ENCODE measurements around the gene OPRL1. TPM values are rescaled to one million over a fixed set of nuclear protein-coding genes. Genes with fewer than 3 reads are reported as not detected.

OPRL1 gene
- polyA plus RNA-seq (2013) = 1.1 and 1.4 TPM in 2 replicates

DNA sequence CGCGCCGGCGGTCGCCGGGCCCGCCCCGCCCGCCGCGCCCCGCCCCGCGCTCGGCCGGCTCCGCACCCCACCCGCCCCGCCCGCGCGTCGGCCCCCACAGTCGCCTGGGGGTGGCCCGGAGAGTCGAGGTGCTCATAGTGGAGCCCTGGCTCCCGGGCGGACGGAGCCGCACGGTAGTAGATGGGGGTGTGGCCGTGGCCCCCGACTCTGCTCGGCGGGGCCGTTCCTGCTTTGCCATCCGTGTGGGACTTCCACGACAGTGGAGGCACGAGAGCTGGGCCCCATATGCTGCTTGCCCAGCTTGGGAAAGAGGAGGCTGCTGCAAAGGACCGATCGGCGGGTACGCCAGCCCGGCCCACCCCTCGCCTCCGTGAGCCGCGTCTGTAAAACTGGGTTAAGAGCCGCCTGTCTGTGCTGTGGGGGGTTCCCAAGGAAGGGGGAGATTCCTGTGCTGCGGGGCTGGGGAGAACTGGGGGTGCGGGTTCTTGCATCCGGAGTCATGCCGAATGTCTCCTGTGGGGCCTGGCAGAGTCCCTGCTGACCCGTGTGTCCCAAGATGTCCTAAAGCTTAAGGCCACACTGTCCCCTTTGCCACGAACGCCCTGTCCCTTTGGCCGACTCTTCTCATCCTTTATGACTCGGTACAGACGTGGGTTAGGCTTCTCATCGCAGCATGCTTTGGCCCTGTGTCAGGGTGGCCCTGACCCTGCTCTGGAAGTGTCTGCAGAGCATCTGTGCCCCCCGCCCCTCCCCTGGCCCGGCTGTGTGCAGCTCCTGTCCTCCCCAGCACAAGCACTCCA lies at the start of gene OPRL1:
OPRL1 (plus strand) TSS at position 70 of the 800 bp plus-strand sequence. CDS start 12,639 bp downstream, outside the sequence.
- peaks cover 11% of the 10 kb centered on the region for H3K79me1 ChIP-seq (ENCODE audit: low read length)
- no peak for DNase-seq
- no CpG with 5 or more reads among the region's 62 CpGs for WGBS (ENCODE audit: extremely low coverage, insufficient coverage, insufficient read length)

DNA sequence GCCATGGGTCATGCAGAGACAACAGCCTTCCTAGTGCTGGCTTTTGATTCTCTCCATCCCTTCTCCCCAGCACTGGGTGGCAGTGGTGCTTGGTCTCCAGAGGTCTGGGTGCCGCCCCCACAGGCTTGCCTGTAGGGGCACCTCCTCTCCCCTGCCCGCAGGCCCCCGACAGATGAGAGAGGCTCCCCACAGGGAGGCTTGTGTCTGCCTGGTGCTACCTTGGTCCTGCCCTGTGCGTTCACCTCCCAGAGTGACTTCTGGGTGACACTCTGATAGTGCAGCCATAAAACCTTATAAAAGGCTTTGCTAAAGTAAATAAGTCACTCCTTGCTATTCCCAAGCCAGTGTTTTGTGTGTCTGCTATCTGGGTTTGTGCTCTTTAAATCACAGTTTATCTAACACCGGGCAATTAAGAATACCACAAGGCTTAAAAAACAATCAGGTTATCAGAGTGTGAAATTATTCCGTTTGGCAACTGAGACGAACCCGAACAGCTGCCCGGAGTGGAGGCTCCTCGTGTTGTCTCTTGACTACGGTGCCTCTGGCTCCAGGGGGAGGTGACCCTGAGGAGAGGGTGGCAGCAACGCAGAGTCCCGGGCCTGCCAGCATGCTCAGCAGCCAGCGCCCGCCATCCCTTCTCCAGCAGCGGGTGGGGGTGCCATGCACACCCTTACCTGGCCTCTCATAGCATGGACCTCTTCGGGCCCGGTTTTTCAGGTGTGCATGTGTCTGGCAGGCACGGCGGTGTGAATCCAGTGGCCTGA lies 49.3 kb upstream of the OPRL1 start:
- H3K36me3 ChIP-seq (ENCODE audit: control insufficient read depth in 1 of 2, insufficient read depth in 2 of 2, low read length in 2 of 2) = peaks cover 74 to 76% of the 10 kb centered on the region in 2 experiments
- peaks cover 1% of the 10 kb centered on the region for H3K79me2 ChIP-seq (ENCODE audit: control insufficient read depth, insufficient read depth, low read length, poor library complexity)

More for the DNA sequence above, at the start of gene OPRL1:
- H2BK120ac ChIP-seq (ENCODE audit: insufficient read depth, low read length, poor library complexity) = peak within 1 kb of the TSS; percentile 83
- no peaks in the 10 kb centered on the region for H3K9me3 ChIP-seq (ENCODE audit: insufficient read depth, low read depth, low read length)
- H3K4me3 ChIP-seq (ENCODE audit: low read depth, low read length) = peak within 1 kb of the TSS; percentile 71
- peak within 1 kb of the TSS; percentile 65 for H3K4ac ChIP-seq (ENCODE audit: low read depth, low read length)
- peak within 1 kb of the TSS; percentile 84 for H3K9ac ChIP-seq (ENCODE audit: low read length)
- peak within 1 kb of the TSS; percentile 47 for H2BK12ac ChIP-seq (ENCODE audit: low read length)
- H3K79me2 ChIP-seq (ENCODE audit: control insufficient read depth, insufficient read depth, low read length, poor library complexity) = peaks cover 10% of the 10 kb centered on the region
- peak within 1 kb of the TSS; percentile 72 for H3K4me2 ChIP-seq (ENCODE audit: low read length)
- peaks cover 0 to under 1% of the 10 kb centered on the region in 2 experiments for H3K36me3 ChIP-seq (ENCODE audit: control insufficient read depth in 1 of 2, insufficient read depth in 2 of 2, low read length in 2 of 2)
- peak within 1 kb of the TSS; percentile 94 for H4K91ac ChIP-seq (ENCODE audit: low read depth, low read length)
- no peak within 1 kb of the TSS for H3K23ac ChIP-seq (ENCODE audit: low read length)
- H2AFZ ChIP-seq (ENCODE audit: insufficient read depth, low read length, poor library complexity) = peak within 1 kb of the TSS; percentile 92
- H3K4me1 ChIP-seq (ENCODE audit: control insufficient read depth in 1 of 2, insufficient read depth in 2 of 2, low read length in 2 of 2) = peaks cover 14 to 25% of the 10 kb centered on the region in 2 experiments
- peak within 1 kb of the TSS; percentile 49 for H2BK5ac ChIP-seq (ENCODE audit: low read depth, low read length, poor library complexity)
- peak within 1 kb of the TSS; percentile 84 for H3K18ac ChIP-seq (ENCODE audit: low read length)
- H3K27ac ChIP-seq (ENCODE audit: low read depth, low read length) = no peak within 1 kb of the TSS
- peak within 1 kb of the TSS; percentile 75 for H2AK5ac ChIP-seq (ENCODE audit: low read length)
- peak within 1 kb of the TSS; percentile 96 for H4K12ac ChIP-seq (ENCODE audit: low read depth, low read length)
- H3K27me3 ChIP-seq (ENCODE audit: insufficient read depth, low read length) = peaks cover 23% of the 10 kb centered on the region
- peak within 1 kb of the TSS; percentile 97 for H4K8ac ChIP-seq (ENCODE audit: low read depth, low read length)
- peak within 1 kb of the TSS; percentile 91 for H3K14ac ChIP-seq (ENCODE audit: low read length)

DNA sequence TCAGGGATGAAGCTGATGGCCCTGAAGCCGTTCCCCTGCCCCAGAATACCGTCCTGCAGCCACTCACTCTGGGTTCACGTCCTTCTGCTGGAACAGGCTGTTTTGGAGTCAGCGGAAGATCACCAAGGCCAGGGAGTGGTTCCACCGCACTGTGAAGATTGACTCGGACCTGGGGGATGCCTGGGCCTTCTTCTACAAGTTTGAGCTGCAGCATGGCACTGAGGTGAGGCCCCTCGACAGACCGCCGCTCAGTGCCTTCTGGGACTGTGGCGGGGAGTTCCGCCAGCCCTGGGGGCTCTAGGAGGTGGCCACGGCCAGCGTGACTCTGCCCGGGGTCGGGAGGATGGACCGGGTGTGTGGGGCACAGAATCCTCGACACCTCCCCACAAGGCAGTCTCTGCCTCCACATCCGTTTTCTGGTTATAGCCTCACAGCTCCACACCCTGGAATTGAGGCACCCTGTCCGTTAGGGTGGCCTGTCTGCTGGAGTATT lies 48.0 kb upstream of the OPRL1 start:
- Histone ChIP-seq H3K27ac (ENCODE audit: low read depth, low read length) (no peak overlapping the region), H3K79me1 (ENCODE audit: low read length) (peaks cover 4% of the 10 kb centered on the region), H3K18ac (ENCODE audit: low read length) (no peak overlapping the region), H2AFZ (ENCODE audit: insufficient read depth, low read length, poor library complexity) (no peak overlapping the region), H3K79me2 (ENCODE audit: control insufficient read depth, insufficient read depth, low read length, poor library complexity) (peaks cover 1% of the 10 kb centered on the region), H2BK5ac (ENCODE audit: low read depth, low read length, poor library complexity) (no peak overlapping the region), H2BK120ac (ENCODE audit: insufficient read depth, low read length, poor library complexity) (no peak overlapping the region), H3K36me3 (ENCODE audit: control insufficient read depth in 1 of 2, insufficient read depth in 2 of 2, low read length in 2 of 2) (peaks cover 65% of the 10 kb centered on the region in 2 experiments), H4K8ac (ENCODE audit: low read depth, low read length) (no peak overlapping the region), H3K4me1 (ENCODE audit: control insufficient read depth in 1 of 2, insufficient read depth in 2 of 2, low read length in 2 of 2) (peaks cover 25 to 34% of the 10 kb centered on the region in 2 experiments), H3K14ac (ENCODE audit: low read length) (no peak overlapping the region), H2AK5ac (ENCODE audit: low read length) (no peak overlapping the region), H3K9me3 (ENCODE audit: insufficient read depth, low read depth, low read length) (no peaks in the 10 kb centered on the region), H4K12ac (ENCODE audit: low read depth, low read length) (no peak overlapping the region), H3K4me2 (ENCODE audit: low read length) (no peak overlapping the region), H3K4ac (ENCODE audit: low read depth, low read length) (no peak overlapping the region), H3K9ac (ENCODE audit: low read length) (no peak overlapping the region), H3K4me3 (ENCODE audit: low read depth, low read length) (no peak overlapping the region), H2BK12ac (ENCODE audit: low read length) (no peak overlapping the region), H3K23ac (ENCODE audit: low read length) (no peak overlapping the region), H3K27me3 (ENCODE audit: insufficient read depth, low read length) (no peaks in the 10 kb centered on the region), H4K91ac (ENCODE audit: low read depth, low read length) (no peak overlapping the region)
- no CpG with 5 or more reads among the region's 19 CpGs for WGBS (ENCODE audit: extremely low coverage, insufficient coverage, insufficient read length)
- no peak for DNase-seq

More for the DNA sequence above, 49.3 kb upstream of the OPRL1 start:
- H2BK120ac ChIP-seq (ENCODE audit: insufficient read depth, low read length, poor library complexity) = no peak overlapping the region
- no peaks in the 10 kb centered on the region for H3K27me3 ChIP-seq (ENCODE audit: insufficient read depth, low read length)
- no peak overlapping the region for H4K91ac ChIP-seq (ENCODE audit: low read depth, low read length)
- WGBS (ENCODE audit: extremely low coverage, insufficient coverage, insufficient read length) = no CpG with 5 or more reads among the region's 20 CpGs
- H4K8ac ChIP-seq (ENCODE audit: low read depth, low read length) = no peak overlapping the region
- H3K4me2 ChIP-seq (ENCODE audit: low read length) = no peak overlapping the region
- H3K4me1 ChIP-seq (ENCODE audit: control insufficient read depth in 1 of 2, insufficient read depth in 2 of 2, low read length in 2 of 2) = peaks cover 13 to 21% of the 10 kb centered on the region in 2 experiments
- DNase-seq = no peak
- H3K27ac ChIP-seq (ENCODE audit: low read depth, low read length) = no peak overlapping the region
- no peak overlapping the region for H3K23ac ChIP-seq (ENCODE audit: low read length)
- no peak overlapping the region for H4K12ac ChIP-seq (ENCODE audit: low read depth, low read length)
- H3K4ac ChIP-seq (ENCODE audit: low read depth, low read length) = no peak overlapping the region
- H2BK12ac ChIP-seq (ENCODE audit: low read length) = no peak overlapping the region
- H3K9me3 ChIP-seq (ENCODE audit: insufficient read depth, low read depth, low read length) = no peaks in the 10 kb centered on the region
- H3K18ac ChIP-seq (ENCODE audit: low read length) = no peak overlapping the region
- H3K9ac ChIP-seq (ENCODE audit: low read length) = no peak overlapping the region
- H2AFZ ChIP-seq (ENCODE audit: insufficient read depth, low read length, poor library complexity) = no peak overlapping the region
- no peak overlapping the region for H3K4me3 ChIP-seq (ENCODE audit: low read depth, low read length)
- H3K14ac ChIP-seq (ENCODE audit: low read length) = no peak overlapping the region
- no peak overlapping the region for H2BK5ac ChIP-seq (ENCODE audit: low read depth, low read length, poor library complexity)
- peaks cover 4% of the 10 kb centered on the region for H3K79me1 ChIP-seq (ENCODE audit: low read length)
- H2AK5ac ChIP-seq (ENCODE audit: low read length) = no peak overlapping the region
